Dermis microvascular lymphatic vessel endothelial cell (primary cell): ENCODE results near the gene ITGBL1. TPM values are rescaled to one million over a fixed set of nuclear protein-coding genes. Genes with fewer than 3 reads are reported as not detected.

Experiments
- DNase-seq, 2 donors: peaks; one replicate each; pipeline versions ENCODE4 v3.0.0 to v3.0.0-alpha.2; 2010; ENCODE audit warnings: low read depth in 2 of 2
- total RNA-seq: library from RNA; depleted of rRNA; stranded (reverse); fragments of >200 nt; gene quantifications from 2 replicates; pipeline ENCODE4 v1.2.1, GENCODE V29; 2014

The ITGBL1 gene
- total RNA-seq, 1 donor from 2014 or later: 9.8 TPM

GRCh38 chr13:101691341-101691860 lies 238.9 kb downstream of the ITGBL1 start:
- DNase-seq: no peak

- no peak for DNase-seq
Observed at GRCh38 chr13:101695870-101696516, 243.5 kb downstream of the ITGBL1 start.

- no peak for DNase-seq
Observed at GRCh38 chr13:101697745-101698144, 245.3 kb downstream of the ITGBL1 start.

- DNase-seq: no peak
Observed at GRCh38 chr13:101698400-101698799, 245.9 kb downstream of the ITGBL1 start.

GRCh38 chr13:101700598-101700997 lies 248.1 kb downstream of the ITGBL1 start:
- peak in 1 of 2 donors; percentile 42 for DNase-seq

- DNase-seq: no peak
Observed at GRCh38 chr13:101703081-101703480, 250.6 kb downstream of the ITGBL1 start.

DNA sequence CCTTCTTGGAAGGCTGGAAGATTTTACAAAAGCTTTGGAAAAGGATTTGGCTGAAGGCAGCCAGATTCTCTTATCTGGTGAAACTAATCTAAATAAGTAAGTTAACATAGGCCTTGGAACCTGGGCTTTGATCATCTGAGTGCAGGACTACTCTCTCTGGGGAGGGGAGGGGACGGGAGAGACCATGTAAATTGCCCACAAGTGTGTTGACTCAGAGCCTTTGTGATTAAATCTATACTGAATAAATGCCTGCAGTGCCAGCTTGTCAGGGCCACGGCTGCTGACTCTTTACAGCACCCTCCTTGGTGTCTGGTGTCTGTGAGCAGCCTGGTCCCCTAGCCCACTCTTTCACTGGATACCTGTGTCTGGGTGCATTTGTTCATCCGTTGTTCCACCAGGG lies 251.4 kb downstream of the ITGBL1 start:
- no peak for DNase-seq

DNA sequence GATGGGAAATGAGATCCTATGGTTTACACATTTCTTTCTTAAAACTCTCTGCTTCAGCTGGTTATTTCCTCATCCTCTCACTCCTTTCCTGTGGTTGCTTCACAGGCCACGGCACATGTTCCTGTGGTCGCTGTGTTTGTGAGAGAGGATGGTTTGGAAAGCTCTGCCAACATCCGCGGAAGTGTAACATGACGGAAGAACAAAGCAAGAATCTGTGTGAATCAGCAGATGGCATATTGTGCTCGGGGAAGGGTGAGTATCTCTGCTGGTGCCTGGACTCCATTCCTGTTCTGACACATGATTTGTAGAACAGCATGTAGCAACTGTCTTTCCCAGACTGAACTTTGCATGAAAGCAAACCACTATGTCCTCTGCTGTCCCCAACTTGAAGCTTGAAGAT lies 254.2 kb downstream of the ITGBL1 start:
- peak; percentile 86 to 90 for DNase-seq

DNA sequence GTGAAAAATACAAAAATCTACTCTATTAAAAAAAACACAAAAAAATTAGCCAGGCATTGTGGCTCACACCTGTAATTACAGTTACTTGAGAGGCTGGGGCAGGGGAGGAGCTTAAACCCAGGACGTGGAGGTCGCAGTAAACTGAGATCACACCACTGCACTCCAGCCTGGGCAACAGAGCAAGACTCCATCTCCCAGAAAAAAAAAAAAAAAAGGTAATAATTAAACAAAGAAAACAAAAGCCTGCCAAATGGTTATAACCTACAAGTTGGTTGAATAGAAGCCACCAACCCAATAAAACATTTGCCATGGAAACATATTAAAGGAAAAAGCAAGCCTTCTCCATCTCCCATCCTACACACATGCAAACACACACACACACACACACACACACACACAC lies 255.2 kb downstream of the ITGBL1 start:
- DNase-seq: no peak

DNA sequence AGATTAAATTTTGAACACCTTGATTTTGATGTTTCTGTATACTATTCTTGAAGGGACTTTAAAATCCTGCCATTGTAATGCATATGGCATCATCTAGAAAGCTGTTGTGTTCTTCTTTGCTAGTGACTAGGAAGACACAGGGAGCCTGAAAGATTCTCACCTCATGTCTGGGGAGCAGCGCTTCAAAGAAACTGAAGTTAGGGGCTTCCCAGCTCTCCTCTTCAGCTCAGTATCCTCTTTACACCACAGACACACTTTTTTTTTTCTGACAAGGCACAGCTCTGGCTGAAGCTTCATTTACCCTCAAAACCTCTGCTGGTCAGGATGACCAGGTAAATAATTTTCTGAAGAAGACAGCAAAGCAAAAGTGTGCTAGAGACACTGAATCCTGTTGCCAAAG lies 255.6 kb downstream of the ITGBL1 start:
- DNase-seq: no peak

DNA sequence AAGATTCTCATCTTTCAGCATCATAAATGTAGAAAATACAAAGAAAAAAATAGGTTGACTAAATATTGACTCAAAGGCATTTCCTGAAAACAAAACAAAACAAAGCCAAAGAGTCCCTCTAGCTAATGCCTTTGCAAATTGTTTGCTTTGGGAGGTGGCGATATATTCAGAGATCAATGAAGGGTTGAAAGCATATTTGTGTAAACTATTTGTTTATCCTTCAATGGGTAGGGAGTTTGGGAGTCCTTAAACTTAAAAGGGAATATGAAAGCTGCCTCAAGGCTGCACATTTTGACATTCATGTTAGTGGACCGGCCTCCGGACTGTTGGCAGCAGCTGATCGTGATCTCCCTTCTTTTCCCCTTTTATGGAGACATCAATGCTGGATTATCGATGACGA lies 257.5 kb downstream of the ITGBL1 start:
- no peak for DNase-seq

GRCh38 chr13:101711307-101712025 lies 259.0 kb downstream of the ITGBL1 start:
- DNase-seq: no peak

GRCh38 chr13:101712026-101712348 lies 259.5 kb downstream of the ITGBL1 start:
- DNase-seq: peak in 1 of 2 donors; percentile 21

GRCh38 chr13:101714195-101714594 lies 261.7 kb downstream of the ITGBL1 start:
- DNase-seq: no peak

GRCh38 chr13:101717353-101717752 lies 264.9 kb downstream of the ITGBL1 start:
- no peak for DNase-seq

DNA sequence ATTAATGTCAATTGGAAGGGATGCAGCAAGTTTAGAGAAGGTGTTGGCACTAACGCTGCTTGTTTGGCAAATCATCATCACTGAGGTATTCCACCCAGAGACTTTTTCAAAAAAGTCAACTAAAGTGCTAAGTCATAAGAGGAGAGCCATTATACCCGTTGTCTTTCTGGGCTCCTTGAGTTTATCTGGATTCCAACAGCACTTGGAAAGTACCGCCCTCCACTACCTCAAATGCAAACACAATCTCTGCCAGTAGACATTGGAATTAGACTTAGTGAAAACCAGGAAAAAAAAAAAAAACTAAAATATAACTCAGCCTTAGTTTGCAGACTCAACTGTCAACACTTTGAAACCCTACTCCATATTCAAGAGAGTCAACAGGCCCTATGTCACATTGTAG lies 266.0 kb downstream of the ITGBL1 start:
- no peak for DNase-seq

GRCh38 chr13:101726681-101727080 lies 274.2 kb downstream of the ITGBL1 start:
- DNase-seq: peak in 1 of 2 donors; percentile 12

GRCh38 chr13:101727118-101727517 lies 274.6 kb downstream of the ITGBL1 start:
- DNase-seq: no peak

DNA sequence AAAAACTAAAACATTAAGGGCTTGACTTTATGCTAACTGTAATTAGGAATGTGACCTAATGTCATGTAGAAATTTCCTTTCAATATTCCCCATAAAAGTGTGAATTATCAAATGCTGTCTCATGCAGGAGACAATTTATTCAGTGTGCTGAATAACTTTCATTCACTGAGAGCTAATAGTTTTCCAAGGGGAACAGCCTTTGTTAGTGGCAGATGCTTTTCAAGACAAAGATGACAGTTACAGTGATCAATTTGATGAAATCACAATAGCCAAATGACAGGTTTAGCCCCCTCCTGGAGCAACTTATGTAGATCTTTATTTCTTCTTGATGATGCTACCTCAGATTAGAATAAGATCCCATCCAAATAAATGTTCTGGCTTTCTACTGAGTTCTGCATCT lies 275.5 kb downstream of the ITGBL1 start:
- no peak for DNase-seq

DNA sequence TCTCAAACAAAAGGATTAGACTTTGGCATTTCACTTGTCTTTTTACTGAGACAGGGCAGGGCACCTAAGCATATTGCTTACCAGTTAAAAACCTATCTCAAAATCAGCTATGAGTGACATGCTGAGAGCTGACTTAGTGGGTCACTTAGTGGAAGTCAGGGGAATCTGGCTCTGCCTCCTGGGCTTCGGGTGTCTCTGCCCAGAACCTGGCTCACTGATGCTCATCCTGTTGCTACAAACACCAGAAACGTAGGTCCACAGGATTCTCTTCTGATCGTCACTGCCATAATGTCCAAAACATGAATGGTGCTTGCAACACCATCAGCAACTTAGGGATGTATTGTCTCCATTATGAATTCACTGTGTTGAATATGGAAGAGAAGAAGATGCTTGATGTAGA lies 276.1 kb downstream of the ITGBL1 start:
- no peak for DNase-seq

DNA sequence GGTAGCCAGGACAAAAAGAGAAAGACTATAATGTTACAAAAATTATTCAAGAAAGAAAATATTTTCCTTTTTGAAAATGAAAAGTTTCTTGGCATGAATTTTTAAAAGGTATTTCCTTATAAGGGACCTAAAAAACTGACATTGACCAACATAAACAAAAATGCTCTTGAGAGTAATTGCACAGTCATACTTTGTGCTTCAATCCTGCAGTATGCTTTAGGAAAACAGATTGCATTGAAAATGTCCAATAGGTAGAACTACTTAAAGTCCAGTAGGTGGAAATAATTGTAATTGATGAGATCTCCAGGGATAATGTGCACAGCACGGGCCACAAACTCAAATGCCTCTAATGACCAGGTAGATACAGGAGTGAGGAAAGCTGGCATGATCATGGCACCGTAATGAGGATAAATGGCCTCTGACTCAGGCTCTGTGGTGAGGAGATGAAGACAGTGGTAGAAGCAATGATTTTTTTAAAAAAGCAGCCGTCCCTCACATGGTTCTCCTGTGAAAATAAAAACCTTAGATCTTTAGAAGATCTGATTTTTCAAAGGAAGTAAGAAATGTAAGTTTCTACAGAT lies 278.0 kb downstream of the ITGBL1 start:
- no peak for DNase-seq

GRCh38 chr13:101736566-101736965 lies 284.1 kb downstream of the ITGBL1 start:
- DNase-seq: no peak

DNA sequence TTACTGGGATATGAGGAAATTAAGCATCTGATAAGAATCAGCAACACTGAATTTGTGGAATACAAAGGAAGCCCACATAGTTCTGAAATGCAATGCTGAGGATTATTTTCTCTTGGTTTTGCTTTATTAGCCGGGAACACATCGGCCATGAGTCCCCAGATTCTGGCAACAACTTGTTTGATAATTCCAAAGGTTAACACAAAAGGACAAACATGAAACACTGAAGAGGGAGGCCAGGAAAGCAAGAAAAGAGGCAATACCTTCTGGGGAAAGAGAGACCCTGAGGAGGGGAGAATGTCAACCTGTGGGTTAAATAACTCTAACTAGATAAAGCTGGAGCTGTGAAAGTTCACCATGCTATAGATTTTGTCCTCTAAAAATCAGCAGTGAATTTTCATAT lies 285.9 kb downstream of the ITGBL1 start:
- no peak for DNase-seq
